K562 (cell line): ENCODE results near the gene PRRC2C.

Experiments
- BRD4 ChIP-seq: fragments of 200-600 bp; sonication (generic); IDR thresholded peaks from 2 replicates; pipeline ENCODE4 v1.6.1; 2017; ENCODE audit warnings: inconsistent platforms
- CCAR2 ChIP-seq: fragments of 200-400 bp; formaldehyde crosslinking; IDR thresholded peaks from 2 replicates; pipeline ENCODE4 v1.6.1; 2017; ENCODE audit warnings: mild to moderate bottlenecking, low read depth, low read length
- CHD4 ChIP-seq: fragments of 200-600 bp; sonication (generic); IDR thresholded peaks from 3 replicates; pipeline ENCODE4 v1.6.1; 2012; ENCODE audit warnings: low read depth, mild to moderate bottlenecking, mixed read lengths, low read length, inconsistent platforms; ENCODE audit not compliant: insufficient read depth, insufficient replicate concordance, poor library complexity, severe bottlenecking
- CLOCK ChIP-seq: fragments of 250-450 bp; sonication (Bioruptor Pico); IDR thresholded peaks from 2 replicates; pipeline ENCODE4 v1.4.0; 2020; ENCODE audit warnings: mild to moderate bottlenecking, moderate library complexity, borderline replicate concordance
- EP300 ChIP-seq: IDR thresholded peaks from 2 replicates; pipeline ENCODE4 v1.6.1; 2012; ENCODE audit warnings: low read length, improper control_type of control experiment
- EZH2 ChIP-seq: IDR thresholded peaks from 2 replicates; pipeline ENCODE4 v1.6.1; 2012; ENCODE audit warnings: low read depth, mild to moderate bottlenecking, inconsistent platforms, low read length, borderline replicate concordance
- RAD51 ChIP-seq: fragments of 450-650 bp; IDR thresholded peaks from 2 replicates; pipeline ENCODE4 v1.7.1; 2016; ENCODE audit warnings: low read depth, mild to moderate bottlenecking, borderline replicate concordance
- RBM39 ChIP-seq: fragments of 200-400 bp; formaldehyde crosslinking; optimal IDR thresholded peaks from 2 replicates; pipeline ENCODE3; 2018; ENCODE audit warnings: low read depth, low read length
- ZNF274 ChIP-seq: IDR thresholded peaks from 2 replicates; pipeline ENCODE4 v1.6.1; 2011; ENCODE audit warnings: low read depth, mild to moderate bottlenecking, low read length, moderate library complexity, borderline replicate concordance

GRCh38 chr1:171566467-171566866 is 81.1 kb downstream of the PRRC2C start:
- no peak for TF ChIP-seq EP300
- no peak for TF ChIP-seq EZH2
- no peak for TF ChIP-seq RAD51
- TF ChIP-seq ZNF274 = no peak
- no peak for TF ChIP-seq CCAR2
- no peak for TF ChIP-seq CLOCK (CRISPR knock-in tag)
- no peak for TF ChIP-seq RBM39
- no peak for TF ChIP-seq BRD4
- no peak for TF ChIP-seq CHD4
